KMS-11 (cell line): ENCODE data around the gene ATP10B.

ENCODE experiments used
- H2AFZ ChIP-seq: fragments of 200-600 bp; sonication (generic); 2 replicates; pipeline ENCODE4 v1.6.1; 2016; ENCODE audit warnings: antibody characterized with exemption, mixed run types, low read depth
- H3K27ac ChIP-seq: fragments of 200-600 bp; sonication (generic); 2 replicates; pipeline ENCODE4 v1.6.1; 2016; ENCODE audit warnings: mild to moderate bottlenecking, mixed run types
- H3K27me3 ChIP-seq: fragments of 200-600 bp; sonication (generic); 2 replicates; pipeline ENCODE4 v1.6.1; 2017; ENCODE audit warnings: mild to moderate bottlenecking, low read depth, mixed run types, moderate library complexity; ENCODE audit not compliant: insufficient read depth
- H3K36me3 ChIP-seq: fragments of 200-600 bp; sonication (generic); 2 replicates; pipeline ENCODE4 v1.6.1; 2017; ENCODE audit warnings: mild to moderate bottlenecking, mixed run types; ENCODE audit not compliant: insufficient read depth
- H3K4me1 ChIP-seq: fragments of 200-600 bp; sonication (generic); 2 replicates; pipeline ENCODE4 v1.6.1; 2016; ENCODE audit warnings: mild to moderate bottlenecking, low read depth, mixed run types; ENCODE audit not compliant: poor library complexity, severe bottlenecking
- H3K4me2 ChIP-seq: fragments of 200-600 bp; sonication (generic); 2 replicates; pipeline ENCODE4 v1.7.0; 2016; ENCODE audit warnings: mild to moderate bottlenecking, mixed run types
- H3K4me3 ChIP-seq: fragments of 200-600 bp; sonication (generic); IDR thresholded peaks from 2 replicates; pipeline ENCODE4 v1.6.1; 2017; ENCODE audit warnings: low read depth, low read length, mixed read lengths; ENCODE audit not compliant: insufficient read depth
- H3K79me2 ChIP-seq: fragments of 200-600 bp; sonication (generic); 2 replicates; pipeline ENCODE4 v1.6.1; 2016; ENCODE audit warnings: low read depth, mixed run types; ENCODE audit not compliant: insufficient read depth
- H3K9ac ChIP-seq: fragments of 200-600 bp; sonication (generic); 2 replicates; pipeline ENCODE4 v1.6.1; 2016; ENCODE audit warnings: mild to moderate bottlenecking, mixed run types
- H4K20me1 ChIP-seq: fragments of 200-600 bp; sonication (generic); 2 replicates; pipeline ENCODE4 v1.6.1; 2016; ENCODE audit warnings: mild to moderate bottlenecking, mixed run types; ENCODE audit not compliant: insufficient read depth
- TF ChIP-seq, protein P1 (sequence below): fragments of 200-600 bp; sonication (generic); conservative IDR thresholded peaks from 2 replicates; pipeline ENCODE4 v1.6.1; 2017; ENCODE audit warnings: low read depth, mild to moderate bottlenecking, antibody characterized with exemption, low read length, moderate library complexity, mixed read lengths

The ATP10B gene

DNA sequence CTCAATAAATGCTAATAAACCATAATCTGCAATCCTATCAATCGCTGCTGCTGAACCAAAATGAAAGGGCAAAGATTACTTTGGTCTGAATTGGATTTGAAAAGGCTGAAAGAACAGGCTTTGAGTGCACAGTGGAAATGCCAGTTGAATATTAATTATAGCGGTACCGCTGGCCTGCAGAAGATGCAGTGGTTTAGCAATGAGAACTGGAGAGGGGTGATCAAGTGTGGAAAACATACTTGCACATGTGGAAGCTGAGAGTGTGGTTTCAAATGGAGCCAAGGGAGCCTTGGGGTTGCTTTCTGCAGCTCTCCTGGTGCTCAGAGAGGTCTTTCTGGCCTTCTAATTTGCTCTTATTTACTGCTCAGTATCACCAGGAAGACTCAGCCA is 296.4 kb downstream of the ATP10B start:
- H3K4me3 ChIP-seq = no peak overlapping the region
- H3K27me3 ChIP-seq = no peaks in the 10 kb centered on the region
- H2AFZ ChIP-seq = no peak overlapping the region
- H3K36me3 ChIP-seq = no peaks in the 10 kb centered on the region
- H3K9ac ChIP-seq = no peak overlapping the region
- no peak overlapping the region for H3K4me2 ChIP-seq
- no peaks in the 10 kb centered on the region for H3K4me1 ChIP-seq
- no peak overlapping the region for H3K27ac ChIP-seq
- TF ChIP-seq, protein P1, sequence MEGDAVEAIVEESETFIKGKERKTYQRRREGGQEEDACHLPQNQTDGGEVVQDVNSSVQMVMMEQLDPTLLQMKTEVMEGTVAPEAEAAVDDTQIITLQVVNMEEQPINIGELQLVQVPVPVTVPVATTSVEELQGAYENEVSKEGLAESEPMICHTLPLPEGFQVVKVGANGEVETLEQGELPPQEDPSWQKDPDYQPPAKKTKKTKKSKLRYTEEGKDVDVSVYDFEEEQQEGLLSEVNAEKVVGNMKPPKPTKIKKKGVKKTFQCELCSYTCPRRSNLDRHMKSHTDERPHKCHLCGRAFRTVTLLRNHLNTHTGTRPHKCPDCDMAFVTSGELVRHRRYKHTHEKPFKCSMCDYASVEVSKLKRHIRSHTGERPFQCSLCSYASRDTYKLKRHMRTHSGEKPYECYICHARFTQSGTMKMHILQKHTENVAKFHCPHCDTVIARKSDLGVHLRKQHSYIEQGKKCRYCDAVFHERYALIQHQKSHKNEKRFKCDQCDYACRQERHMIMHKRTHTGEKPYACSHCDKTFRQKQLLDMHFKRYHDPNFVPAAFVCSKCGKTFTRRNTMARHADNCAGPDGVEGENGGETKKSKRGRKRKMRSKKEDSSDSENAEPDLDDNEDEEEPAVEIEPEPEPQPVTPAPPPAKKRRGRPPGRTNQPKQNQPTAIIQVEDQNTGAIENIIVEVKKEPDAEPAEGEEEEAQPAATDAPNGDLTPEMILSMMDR = no peak
- H4K20me1 ChIP-seq = no peaks in the 10 kb centered on the region
- H3K79me2 ChIP-seq = no peaks in the 10 kb centered on the region

DNA sequence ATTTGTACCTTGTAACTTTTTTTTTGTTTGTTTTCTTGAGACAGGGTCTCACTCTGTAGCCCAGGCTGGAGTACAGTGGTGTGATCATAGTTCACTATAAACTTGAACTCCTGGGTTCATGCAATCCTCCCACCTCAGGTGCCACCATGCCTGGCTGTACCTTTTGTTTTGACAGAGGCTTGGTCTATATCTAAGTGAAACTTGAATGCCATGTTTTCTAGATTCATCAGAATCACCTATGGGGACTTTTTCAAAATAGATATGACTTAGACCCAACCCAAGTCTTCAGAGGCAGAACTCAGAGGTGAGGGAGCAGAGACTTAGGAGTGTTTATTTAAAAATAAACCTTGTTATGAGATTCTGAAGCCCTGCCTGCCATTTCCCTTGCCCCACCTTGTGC is 301.9 kb downstream of the ATP10B start:
- Histone ChIP-seq H3K4me1 (no peaks in the 10 kb centered on the region), H3K9ac (no peak overlapping the region), H3K79me2 (no peaks in the 10 kb centered on the region), H3K4me2 (no peak overlapping the region), H3K27me3 (no peaks in the 10 kb centered on the region), H3K27ac (no peak overlapping the region), H3K4me3 (no peak overlapping the region), H3K36me3 (no peaks in the 10 kb centered on the region), H2AFZ (no peak overlapping the region), H4K20me1 (no peaks in the 10 kb centered on the region)
- TF ChIP-seq, protein P1 = no peak

DNA sequence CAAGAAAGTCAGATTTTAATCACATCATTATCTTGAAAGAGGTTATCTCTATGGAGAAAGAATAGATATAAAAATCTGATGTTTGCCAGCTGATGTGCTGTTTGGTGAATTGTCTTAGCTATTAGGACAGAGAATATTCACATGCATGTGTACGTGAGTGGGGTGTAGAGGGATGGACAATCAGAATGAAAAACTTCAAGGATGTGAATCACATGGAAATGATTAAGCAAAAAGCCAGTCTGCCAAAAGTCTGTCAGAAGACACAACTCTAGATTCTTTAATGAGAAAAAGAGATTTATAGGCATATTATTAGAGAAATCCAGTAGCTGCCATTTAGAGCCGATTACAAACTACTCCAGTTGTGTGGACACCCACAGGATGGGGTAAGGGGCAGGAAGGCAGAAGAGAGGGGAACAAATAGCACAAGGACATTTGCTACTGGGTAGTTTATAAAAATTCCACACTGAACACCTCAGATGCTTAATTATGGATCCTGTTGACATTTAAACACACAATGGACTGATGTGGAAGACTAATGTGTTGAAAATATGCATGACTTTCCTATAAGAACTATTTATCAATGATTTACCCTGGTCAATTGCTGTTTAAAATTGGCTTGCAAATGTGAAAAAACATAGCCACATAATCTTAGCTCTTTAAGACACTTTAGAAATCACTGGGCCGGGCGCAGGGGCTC is 302.9 kb downstream of the ATP10B start:
- H4K20me1 ChIP-seq = no peaks in the 10 kb centered on the region
- TF ChIP-seq, protein P1 = no peak
- no peaks in the 10 kb centered on the region for H3K27me3 ChIP-seq
- no peaks in the 10 kb centered on the region for H3K79me2 ChIP-seq
- no peak overlapping the region for H3K9ac ChIP-seq
- H3K4me2 ChIP-seq = no peak overlapping the region
- H3K4me3 ChIP-seq = no peak overlapping the region
- no peak overlapping the region for H2AFZ ChIP-seq
- no peak overlapping the region for H3K27ac ChIP-seq
- no peaks in the 10 kb centered on the region for H3K4me1 ChIP-seq
- no peaks in the 10 kb centered on the region for H3K36me3 ChIP-seq

DNA sequence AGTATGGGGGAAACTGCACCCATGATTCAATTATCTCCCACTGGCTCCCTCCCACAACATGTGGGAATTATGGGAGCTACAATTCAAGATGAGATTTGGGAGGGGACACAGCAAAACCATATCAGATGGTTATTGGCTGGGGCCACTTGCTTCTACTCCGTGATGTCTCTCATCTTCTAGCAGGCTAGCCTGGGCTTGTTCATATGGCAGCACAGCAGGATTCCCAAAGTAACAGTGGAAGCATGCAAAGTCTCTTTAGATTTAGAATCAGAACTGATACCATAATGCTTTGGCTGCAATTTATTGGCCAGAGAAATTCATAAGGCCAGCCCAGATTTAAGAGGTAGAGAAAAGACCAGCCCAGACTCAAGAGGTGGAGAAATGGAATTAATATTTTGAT is 304.1 kb downstream of the ATP10B start:
- no peaks in the 10 kb centered on the region for H3K4me1 ChIP-seq
- H3K27me3 ChIP-seq = no peaks in the 10 kb centered on the region
- H2AFZ ChIP-seq = no peak overlapping the region
- no peaks in the 10 kb centered on the region for H4K20me1 ChIP-seq
- H3K4me2 ChIP-seq = no peak overlapping the region
- H3K9ac ChIP-seq = no peak overlapping the region
- H3K36me3 ChIP-seq = no peaks in the 10 kb centered on the region
- TF ChIP-seq, protein P1 = no peak
- H3K79me2 ChIP-seq = no peaks in the 10 kb centered on the region
- H3K27ac ChIP-seq = no peak overlapping the region
- H3K4me3 ChIP-seq = no peak overlapping the region
